ENCODE data around the gene RAP1GDS1. TPM values are rescaled to one million over a fixed set of nuclear protein-coding genes. Genes with fewer than 3 reads are reported as not detected.

Gene RAP1GDS1
- total RNA-seq, 1 experiment from 2014 or later, result 40.8 TPM

DNA sequence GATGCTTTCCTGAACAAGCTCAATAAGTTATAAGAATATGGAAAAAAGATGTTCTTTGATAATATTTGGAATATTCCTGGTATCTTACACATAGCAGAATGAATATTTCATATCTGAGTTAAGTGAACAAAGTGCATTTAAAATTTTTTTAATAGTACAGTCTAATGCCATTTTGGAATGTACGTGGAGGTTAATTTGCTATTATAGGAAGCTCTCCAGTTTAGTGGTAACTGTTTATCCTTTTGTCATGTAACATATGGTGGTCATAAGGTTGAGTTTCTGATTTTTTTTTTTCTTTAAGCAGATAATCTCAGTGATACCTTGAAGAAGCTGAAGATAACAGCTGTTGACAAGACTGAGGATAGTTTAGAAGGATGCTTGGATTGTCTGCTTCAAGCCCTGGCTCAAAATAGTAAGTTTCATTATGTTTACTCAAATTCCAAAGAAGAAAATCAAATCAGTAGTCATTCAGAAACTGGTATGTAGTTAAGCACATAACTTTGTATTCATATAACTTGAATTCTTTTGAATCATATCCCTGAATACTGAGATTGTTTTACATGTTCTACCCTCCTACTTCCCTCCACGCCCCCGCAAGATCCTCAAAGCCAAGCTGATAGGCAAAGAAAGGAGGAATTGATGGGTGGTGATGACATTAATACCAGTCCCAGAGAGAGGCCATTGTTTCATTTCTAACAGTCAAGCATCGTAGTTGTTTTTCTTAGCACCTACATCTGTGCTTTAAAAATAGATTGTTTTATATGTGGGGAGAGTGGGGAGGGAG, 32.1 kb downstream of the RAP1GDS1 start:
- peaks cover 66% of the 10 kb centered on the region for H3K79me2 ChIP-seq (ENCODE audit: insufficient read depth, low read length)
- ATAC-seq (no peak), DNase-seq (ENCODE audit: low read depth, low spot score) (no peak)
- RAD21 ChIA-PET (ENCODE audit: low non-redundant PET in 1 of 2, low total read pairs in 2 of 2, uncharacterized antibody in 2 of 2, unreplicated experiment in 2 of 2), result no interaction called here
- no peak overlapping the region for H3K9ac ChIP-seq (ENCODE audit: low read length)
- CTCF ChIA-PET, result no interaction called here
- no peaks in the 10 kb centered on the region for H3K4me1 ChIP-seq (ENCODE audit: control insufficient read depth in 1 of 2, insufficient read depth in 2 of 2, low read length in 2 of 2)
- POLR2A ChIA-PET, result interaction anchor here (1.1 kb wide), 1 partner anchor 9 kb away, joined by 3 read pairs; no protein-coding TSS in a partner anchor
- no peak overlapping the region for H2AFZ ChIP-seq (ENCODE audit: low read depth, low read length, poor library complexity, severe bottlenecking)
- no peak overlapping the region for H3K4me3 ChIP-seq (replicated peaks in 1 of 2; ENCODE audit: low read depth in 1 of 2, low read length in 2 of 2)
- no peaks in the 10 kb centered on the region for H3K27me3 ChIP-seq (ENCODE audit: insufficient read depth, low read length)
- H3K4me2 ChIP-seq (ENCODE audit: low read length), result no peak overlapping the region
- no peaks in the 10 kb centered on the region for H4K20me1 ChIP-seq (ENCODE audit: insufficient read depth)
- intact Hi-C loops (cut with micrococcal nuclease), result no loop called here
- no peaks in the 10 kb centered on the region for H3K9me2 ChIP-seq (ENCODE audit: insufficient read depth)
- H3K27ac ChIP-seq (ENCODE audit: low read depth, low read length), result no peak overlapping the region
- TF ChIP-seq JUND (IDR thresholded peaks at IDR 0.05), result no peak
- TF ChIP-seq ZNF274 (IDR thresholded peaks at IDR 0.05; ENCODE audit: low read depth, low read length), result no peak
- no peak for TF ChIP-seq CBX3 (IDR thresholded peaks at IDR 0.05; ENCODE audit: low read depth)
- no peak for TF ChIP-seq RAD21 (IDR thresholded peaks at IDR 0.05; ENCODE audit: low read depth)
- TF ChIP-seq, protein P1, sequence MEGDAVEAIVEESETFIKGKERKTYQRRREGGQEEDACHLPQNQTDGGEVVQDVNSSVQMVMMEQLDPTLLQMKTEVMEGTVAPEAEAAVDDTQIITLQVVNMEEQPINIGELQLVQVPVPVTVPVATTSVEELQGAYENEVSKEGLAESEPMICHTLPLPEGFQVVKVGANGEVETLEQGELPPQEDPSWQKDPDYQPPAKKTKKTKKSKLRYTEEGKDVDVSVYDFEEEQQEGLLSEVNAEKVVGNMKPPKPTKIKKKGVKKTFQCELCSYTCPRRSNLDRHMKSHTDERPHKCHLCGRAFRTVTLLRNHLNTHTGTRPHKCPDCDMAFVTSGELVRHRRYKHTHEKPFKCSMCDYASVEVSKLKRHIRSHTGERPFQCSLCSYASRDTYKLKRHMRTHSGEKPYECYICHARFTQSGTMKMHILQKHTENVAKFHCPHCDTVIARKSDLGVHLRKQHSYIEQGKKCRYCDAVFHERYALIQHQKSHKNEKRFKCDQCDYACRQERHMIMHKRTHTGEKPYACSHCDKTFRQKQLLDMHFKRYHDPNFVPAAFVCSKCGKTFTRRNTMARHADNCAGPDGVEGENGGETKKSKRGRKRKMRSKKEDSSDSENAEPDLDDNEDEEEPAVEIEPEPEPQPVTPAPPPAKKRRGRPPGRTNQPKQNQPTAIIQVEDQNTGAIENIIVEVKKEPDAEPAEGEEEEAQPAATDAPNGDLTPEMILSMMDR (IDR thresholded peaks at IDR 0.05 in 2 of 3, conservative IDR thresholded peaks at IDR 0.05 in 1 of 3; ENCODE audit: borderline replicate concordance in 1 of 3, insufficient read depth in 1 of 3, low read depth in 2 of 3, low read length in 2 of 3), result no peak
- no peak for TF ChIP-seq FOSL1 (IDR thresholded peaks at IDR 0.05; ENCODE audit: low read depth)
- no peak for TF ChIP-seq ELF1 (IDR thresholded peaks at IDR 0.05; ENCODE audit: borderline replicate concordance, low read depth)
- TF ChIP-seq, protein P2, sequence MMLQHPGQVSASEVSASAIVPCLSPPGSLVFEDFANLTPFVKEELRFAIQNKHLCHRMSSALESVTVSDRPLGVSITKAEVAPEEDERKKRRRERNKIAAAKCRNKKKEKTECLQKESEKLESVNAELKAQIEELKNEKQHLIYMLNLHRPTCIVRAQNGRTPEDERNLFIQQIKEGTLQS (IDR thresholded peaks at IDR 0.05), result no peak
- H3K9me3 ChIP-seq (ENCODE audit: control insufficient read depth in 1 of 2, insufficient read depth in 1 of 2, low read depth in 1 of 2, low read length in 2 of 2), result no peaks in the 10 kb centered on the region
- no TSS peak for BruUV-seq (replicated peaks)
- H3K36me3 ChIP-seq (ENCODE audit: control insufficient read depth in 1 of 2, insufficient read depth in 2 of 2, low read length in 2 of 2), result no peaks in the 10 kb centered on the region; a peak in 2 of 4 replicates
